Activated T-helper 1 cell treated with Interleukin-2 at 50 U/mL for 16 hours (primary cell): ENCODE data around the gene APOC4.
A peak's percentile ranks its signal among the peaks of the same experiment; 100 is the strongest.
"Not testable (repeated sequence)": the region's sequence is repeated elsewhere in the genome, so short reads cannot be mapped to it uniquely, and the experiment has no call there.

Experiments used
- DNase-seq: peaks from one replicate; pipeline ENCODE4 v3.0.0-alpha.2; 2020; ENCODE audit warnings: low read depth

The APOC4 gene

GRCh38 chr19:44914433-44915206 is 27.4 kb upstream of the APOC4 start, which contains the start of gene APOC1:
APOC1 (plus strand) TSS chr19:44914608; CDS start chr19:44914892, 284 bp downstream.
- DNase-seq, result peak; percentile 51

DNA sequence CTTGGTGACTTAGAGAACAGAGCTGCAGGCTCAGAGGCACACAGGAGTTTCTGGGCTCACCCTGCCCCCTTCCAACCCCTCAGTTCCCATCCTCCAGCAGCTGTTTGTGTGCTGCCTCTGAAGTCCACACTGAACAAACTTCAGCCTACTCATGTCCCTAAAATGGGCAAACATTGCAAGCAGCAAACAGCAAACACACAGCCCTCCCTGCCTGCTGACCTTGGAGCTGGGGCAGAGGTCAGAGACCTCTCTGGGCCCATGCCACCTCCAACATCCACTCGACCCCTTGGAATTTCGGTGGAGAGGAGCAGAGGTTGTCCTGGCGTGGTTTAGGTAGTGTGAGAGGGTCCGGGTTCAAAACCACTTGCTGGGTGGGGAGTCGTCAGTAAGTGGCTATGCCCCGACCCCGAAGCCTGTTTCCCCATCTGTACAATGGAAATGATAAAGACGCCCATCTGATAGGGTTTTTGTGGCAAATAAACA is 17.8 kb upstream of the APOC4 start:
- no peak for DNase-seq

DNA sequence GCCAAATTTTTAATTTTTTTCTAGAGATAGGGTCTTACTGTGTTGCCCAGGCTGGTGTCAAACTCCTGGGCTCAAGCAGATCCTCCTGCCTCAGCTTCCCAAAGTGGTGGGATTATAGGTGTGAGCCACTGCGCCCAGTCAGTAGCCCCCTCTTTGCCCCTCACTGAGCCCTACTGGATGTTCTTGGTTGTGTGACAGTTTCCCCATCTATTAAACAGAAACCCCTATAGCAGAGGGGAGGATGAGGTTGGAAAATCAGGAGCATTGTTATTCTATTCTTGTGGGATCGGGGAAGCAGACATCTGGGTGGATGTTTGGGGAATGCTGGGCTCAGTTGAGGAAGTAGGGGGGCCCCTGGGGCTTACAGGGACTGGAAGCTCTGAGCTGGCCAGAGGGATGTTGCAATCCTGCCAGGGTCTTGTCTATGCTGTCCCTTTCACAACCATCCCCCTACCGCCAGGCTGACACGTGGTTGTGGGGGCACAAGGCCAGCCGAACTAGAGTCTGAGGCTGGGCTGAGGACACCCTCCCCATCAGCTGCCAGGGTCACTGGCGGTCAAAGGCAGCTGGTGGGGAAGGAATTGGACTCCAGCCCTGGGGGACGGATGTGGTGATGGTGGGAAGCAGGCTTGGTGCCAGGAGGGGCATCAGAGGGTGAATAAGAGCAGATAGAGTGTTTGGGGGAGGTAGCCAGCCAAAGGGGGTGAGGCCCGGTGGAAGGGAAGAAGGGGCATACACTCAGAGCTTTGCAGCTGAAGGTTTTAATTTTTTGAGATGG is 16.7 kb upstream of the APOC4 start:
- no peak for DNase-seq

- not testable (repeated sequence) for DNase-seq
Measured at GRCh38 chr19:44926245-44927077, 15.6 kb upstream of the APOC4 start.

GRCh38 chr19:44927746-44928145 is 14.3 kb upstream of the APOC4 start:
- DNase-seq, result no peak

GRCh38 chr19:44930088-44930487 is 11.9 kb upstream of the APOC4 start:
- DNase-seq, result no peak

- no peak for DNase-seq
Measured at GRCh38 chr19:44931541-44931940, 10.5 kb upstream of the APOC4 start.

DNA sequence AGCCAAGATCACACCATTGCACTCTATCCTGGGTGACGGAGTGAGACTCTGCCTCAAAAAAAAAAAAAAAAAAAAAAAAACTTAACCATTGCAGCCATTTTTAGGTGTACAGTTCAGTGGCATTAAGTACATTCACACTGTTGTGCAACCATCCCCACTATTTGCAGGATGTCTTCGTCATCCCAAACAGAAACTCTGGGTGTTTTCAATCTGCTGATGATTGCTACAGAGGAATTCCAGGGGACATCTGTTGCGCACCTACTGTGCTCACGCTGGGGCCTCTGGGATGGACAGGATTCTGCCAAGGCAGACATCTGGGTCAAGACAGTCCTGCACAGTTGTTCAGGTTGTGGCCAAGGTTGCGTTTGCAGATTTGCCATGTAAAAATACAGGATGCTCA is 2.4 kb upstream of the APOC4 start:
- DNase-seq, result no peak

DNA sequence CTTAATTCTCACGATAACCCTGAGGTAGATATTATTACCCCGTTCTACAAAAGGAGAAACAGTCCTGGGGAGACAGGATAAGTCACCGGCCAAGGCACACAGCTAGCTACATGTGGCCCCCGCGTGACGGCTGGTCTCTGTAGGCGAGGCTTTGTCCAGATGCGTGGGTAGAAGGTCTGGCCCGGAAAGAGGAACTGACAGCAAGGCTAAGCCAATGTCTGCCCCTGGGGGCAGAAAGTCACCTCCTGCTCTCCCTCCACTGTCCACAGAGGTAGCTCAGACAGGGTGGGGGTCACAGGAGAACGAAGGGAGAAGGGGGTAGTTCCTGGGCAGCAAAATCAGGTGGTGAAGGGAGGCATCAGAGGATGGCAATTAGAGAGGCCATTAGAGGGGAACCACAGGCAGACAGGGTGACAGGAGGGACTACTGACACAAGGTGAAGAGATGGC is 1.8 kb downstream of the APOC4 start:
- DNase-seq, result no peak

DNA sequence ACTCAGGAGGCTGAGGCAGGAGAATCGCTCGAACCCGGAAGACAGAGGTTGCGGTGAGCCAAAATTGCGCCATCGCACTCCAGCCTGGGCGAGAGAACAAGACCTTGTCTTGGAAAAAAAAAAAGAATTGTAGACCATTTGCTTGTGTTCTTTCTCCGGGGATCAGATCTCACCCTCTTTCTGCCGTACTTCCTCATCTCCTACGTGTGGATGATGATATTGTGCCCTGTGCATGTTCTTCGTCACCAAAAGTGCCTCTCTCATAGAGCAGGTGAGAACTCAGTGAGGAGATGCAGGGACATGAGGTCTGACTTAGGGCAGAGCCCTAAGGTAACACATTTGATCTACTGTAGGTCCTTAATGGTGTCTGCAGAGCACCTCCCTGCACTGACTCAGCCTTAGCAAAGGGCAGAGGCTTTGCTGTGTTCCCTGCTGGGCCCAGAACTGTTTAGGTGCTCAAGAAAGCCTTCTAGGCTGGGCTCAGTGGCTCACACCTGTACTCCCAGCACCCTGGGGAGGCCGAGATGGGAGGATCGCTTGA is 5.1 kb downstream of the APOC4 start:
- no peak for DNase-seq

- DNase-seq, result no peak
Measured at GRCh38 chr19:44948237-44948636, 6.2 kb downstream of the APOC4 start.

- no peak for DNase-seq
Measured at GRCh38 chr19:44948763-44949374, 6.8 kb downstream of the APOC4 start.

DNA sequence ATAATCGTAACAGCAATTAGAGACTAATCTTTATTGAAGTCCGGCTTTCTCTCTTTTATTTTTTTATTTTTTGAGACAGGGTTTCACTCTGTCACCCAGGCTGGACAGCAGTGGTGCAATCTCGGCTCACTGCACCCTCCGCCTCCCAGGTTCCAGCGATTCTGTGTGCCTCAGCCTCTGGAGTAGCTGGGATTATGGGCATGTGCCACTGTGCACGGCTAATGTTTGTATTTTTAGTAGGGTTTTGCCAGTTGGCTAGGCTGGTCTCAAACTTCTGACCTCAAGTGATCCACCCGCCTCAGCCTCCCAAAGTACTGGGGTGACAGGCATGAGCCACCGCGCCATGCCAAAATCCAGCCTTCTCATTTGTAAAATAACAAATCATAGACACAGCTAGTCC is 7.5 kb downstream of the APOC4 start:
- DNase-seq, result no peak

DNA sequence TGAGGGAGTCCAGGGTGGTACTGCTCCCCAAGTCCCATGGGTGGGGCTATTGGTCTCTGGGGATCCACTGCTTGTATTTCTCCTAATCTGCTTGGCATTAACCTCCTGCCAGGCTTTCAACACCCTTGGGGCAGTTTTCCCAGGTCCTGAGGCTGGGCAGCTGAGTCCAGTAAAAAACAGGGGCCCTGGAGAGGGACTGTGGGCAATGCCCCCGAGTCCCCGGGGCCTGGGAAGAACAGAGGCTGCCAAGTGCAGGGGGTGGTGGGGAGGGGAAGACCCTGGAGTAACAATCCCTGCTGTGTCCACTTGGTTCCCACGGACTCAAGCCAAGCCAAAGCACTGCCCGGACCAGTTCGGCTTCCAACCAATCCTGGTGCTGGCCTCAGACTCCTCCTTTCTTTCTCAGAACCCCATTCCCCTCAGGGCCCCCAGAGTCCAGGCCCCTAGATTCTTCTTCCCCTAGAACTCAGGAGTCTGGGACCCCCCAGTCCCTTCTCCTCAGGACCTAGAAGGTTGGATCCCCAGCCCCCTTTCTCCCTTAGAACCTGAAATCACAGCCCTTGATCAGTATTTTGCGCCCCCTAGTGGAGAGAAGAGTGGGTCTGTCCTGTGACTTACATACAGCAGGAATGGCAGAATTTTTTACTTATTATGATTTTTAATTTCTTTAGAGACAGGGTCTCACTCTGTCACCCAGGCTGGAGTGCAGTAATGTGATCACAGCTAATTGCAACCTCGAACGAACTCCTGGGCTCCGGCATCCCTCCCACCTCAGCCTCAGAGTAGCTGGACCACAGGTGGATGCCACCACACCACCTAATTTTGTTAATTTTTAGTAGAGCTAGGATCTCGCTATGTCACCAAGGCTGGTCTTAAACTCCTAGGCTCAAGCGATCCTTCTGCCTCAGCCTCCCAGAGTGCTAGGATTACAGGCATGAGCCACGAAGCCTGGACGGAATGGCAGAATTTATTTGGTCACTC is 9.4 kb downstream of the APOC4 start:
- DNase-seq, result peak; percentile 15

DNA sequence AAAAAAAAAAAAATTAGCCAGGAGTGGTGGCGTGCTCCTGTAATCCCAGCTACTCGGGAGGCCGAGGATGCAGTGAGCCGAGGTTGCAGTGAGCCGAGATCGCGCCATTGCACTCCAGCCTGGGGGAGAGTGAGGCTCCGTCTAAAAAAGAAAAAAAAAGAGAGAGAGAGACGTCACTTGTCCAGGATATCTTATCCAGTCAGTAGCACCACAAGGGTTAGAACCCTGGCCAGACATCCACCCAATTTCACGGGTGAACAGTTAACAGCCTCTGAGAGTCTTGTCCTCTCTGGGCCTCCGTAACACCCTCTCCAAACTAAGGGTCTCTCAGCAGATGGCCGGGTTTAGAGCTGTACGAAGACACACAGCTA is 12.2 kb downstream of the APOC4 start:
- DNase-seq, result no peak

DNA sequence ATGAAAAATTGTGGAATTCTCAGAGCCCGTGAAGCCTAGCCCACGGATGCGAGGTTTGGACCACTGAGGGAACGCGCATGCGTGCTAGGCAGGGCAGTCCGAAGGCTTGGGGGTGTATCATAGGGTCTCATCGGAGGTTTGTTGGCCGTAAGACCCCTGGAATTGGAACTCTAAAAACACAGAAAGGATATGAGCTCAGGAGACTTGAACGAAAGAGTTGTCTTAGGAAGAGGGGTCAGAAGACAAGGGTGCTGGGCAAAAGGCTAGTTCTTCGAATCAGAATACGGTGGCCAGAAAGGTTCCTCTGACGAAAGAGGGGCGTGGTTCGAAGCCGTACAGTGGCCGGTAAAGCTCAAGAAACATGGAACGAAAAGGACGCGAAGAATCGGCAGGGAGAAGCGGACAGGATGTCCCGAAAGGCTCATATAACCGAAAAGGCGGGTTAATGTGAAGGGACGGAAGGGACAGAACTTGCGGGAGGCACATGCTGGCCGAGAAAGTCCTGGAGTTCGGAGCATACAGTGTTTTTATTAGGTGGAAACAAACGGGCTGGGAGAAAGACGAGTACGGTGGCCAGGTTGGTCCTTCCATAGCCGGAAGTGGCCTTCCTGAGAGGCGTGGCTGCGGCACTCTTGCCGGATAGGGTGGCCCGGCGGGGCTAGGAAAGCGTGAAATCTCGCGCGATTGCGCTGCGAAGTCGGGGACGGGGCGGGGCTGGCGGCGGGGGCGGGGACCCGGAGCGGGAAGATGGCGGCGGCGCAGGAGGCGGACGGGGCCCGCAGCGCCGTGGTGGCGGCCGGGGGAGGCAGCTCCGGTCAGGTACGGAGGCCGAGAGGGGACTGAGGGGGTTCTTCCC is 12.8 kb downstream of the APOC4 start, which contains the start of gene CLPTM1:
TSS of gene CLPTM1 (plus strand) at position 732 of the 856 bp plus-strand sequence. CDS start at position 748, 16 bp downstream.
- peak; percentile 94 for DNase-seq

DNA sequence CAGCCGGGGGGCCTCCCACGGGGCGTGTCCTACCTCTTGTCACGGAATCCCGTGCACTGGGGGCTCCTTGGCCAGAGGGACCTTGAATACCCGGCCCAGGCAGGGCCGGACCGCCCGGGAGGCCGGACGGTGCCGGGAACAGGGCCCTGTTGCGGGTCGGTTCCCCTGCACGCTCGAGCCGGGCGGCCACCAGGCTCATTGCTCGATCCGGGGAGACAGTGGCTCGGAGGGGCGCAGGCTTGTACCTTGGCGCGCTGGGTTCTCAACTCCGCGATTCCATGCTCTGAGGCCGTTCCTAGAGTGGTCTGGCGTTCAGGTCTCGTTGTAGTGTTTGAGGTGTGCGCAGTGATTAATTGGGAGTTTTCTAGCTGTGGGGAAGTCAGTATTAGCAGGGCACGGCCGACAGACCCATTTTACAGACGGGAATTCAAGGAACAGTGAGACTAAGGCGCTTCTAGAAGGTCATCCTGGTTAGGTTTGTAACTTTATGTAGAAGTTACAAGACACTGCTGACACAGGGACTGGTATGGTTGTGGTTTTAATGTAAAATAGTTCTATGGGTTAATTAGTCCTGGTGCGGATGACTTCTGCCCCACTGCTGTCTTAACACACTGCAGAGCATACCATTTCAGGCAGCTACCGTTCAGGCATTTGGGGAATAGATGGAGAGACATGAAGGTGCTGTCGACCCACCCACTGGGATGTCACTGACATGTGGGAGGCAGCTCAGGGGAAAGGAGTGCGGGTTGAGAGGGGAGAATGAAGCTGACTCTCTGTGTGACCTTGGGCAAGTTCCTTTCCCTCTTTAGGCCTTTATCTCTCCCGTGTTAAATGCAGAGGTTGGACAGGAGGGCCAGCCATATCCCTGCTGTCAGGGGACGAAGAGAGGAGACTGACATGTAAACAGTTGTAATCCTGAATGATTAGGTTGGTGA is 13.7 kb downstream of the APOC4 start:
- no peak for DNase-seq

DNA sequence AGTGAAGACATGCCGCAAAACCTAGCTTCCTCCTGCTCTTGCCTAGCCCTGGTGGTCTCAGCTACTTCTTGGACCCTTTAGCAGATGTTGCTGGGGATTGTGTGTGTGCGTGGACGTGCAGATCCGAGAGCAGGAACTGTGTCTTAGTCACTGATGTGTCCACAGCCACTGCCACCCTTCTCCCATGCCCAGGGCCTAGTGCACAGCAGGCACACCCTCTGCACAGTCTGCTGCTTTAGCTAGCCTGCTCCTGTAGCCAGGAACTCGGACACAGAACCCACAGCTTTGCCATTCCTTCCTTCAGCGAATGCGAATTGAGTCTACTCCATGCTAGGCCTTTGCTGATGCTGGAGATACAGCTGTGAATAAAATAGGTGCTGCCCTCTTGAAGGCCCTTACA is 15.5 kb downstream of the APOC4 start:
- DNase-seq, result no peak
